ENCODE data around the gene DNAJA3. TPM values are rescaled to one million over a fixed set of nuclear protein-coding genes. Genes with fewer than 3 reads are reported as not detected.

The DNAJA3 gene
- total and polyA plus RNA-seq, 2 of the 4 experiments (the other 2 are of a cell fraction), result 38.0 to 40.2 TPM

GRCh38 chr16:4433914-4434787 is 8.5 kb downstream of the DNAJA3 start:
- Histone ChIP-seq H3K79me1 (ENCODE audit: low read depth in 1 of 2, low read length in 2 of 2) (peaks cover 27 to 42% of the 10 kb centered on the region in 2 experiments), H2BK120ac (ENCODE audit: low read depth, low read length) (no peak overlapping the region), H3K23ac (ENCODE audit: low read depth, low read length) (no peak overlapping the region), H4K91ac (ENCODE audit: insufficient read depth, low read depth, low read length) (no peak overlapping the region), H2BK5ac (ENCODE audit: low read depth, low read length, poor library complexity, severe bottlenecking) (no peak overlapping the region), H2AK5ac (ENCODE audit: low read depth, low read length) (no peak overlapping the region), H3K4me2 (ENCODE audit: low read depth, low read length) (no peak overlapping the region), H3K4ac (ENCODE audit: low read depth, low read length) (no peak overlapping the region), H3K27ac (ENCODE audit: insufficient read depth, low read length) (no peak overlapping the region), H4K8ac (ENCODE audit: low read depth in 2 of 2, low read length in 2 of 2) (no peak overlapping the region; a peak in 1 of 4 replicates), H3K4me3 (ENCODE audit: insufficient read depth, low read depth, low read length) (no peak overlapping the region), H4K20me1 (ENCODE audit: insufficient read depth, low read length) (peaks cover 4% of the 10 kb centered on the region; the same call in 1 of the 2 replicates), H3K14ac (replicated peaks; ENCODE audit: low read depth, low read length) (no peak overlapping the region), H3K9ac (ENCODE audit: low read depth, low read length) (no peak overlapping the region), H3K18ac (ENCODE audit: low read depth, low read length) (no peak overlapping the region), H2BK15ac (ENCODE audit: low read depth, low read length) (no peak overlapping the region), H2BK20ac (ENCODE audit: low read depth, low read length) (no peak overlapping the region), H2AFZ (replicated peaks; ENCODE audit: low read length, poor library complexity) (no peak overlapping the region), H3K56ac (ENCODE audit: extremely low read depth, insufficient read depth, low read length) (no peak overlapping the region), H2AK9ac (replicated peaks; ENCODE audit: low read depth, low read length, poor library complexity) (no peak overlapping the region), H3K36me3 (ENCODE audit: control insufficient read depth, insufficient read depth, low read length) (peaks cover 26% of the 10 kb centered on the region), H3K9me1 (ENCODE audit: insufficient read depth, low read length) (no peaks in the 10 kb centered on the region), H3K9me3 (ENCODE audit: control insufficient read depth, insufficient read depth, low read length) (no peaks in the 10 kb centered on the region), H4K5ac (ENCODE audit: low read depth, low read length) (peak overlapping the region; percentile 11; the same call in 1 of the 2 replicates), H3K4me1 (ENCODE audit: control insufficient read depth, insufficient read depth, low read length) (peaks cover 5% of the 10 kb centered on the region), H3K27me3 (ENCODE audit: control insufficient read depth, insufficient read depth, low read length) (no peaks in the 10 kb centered on the region)
- in situ Hi-C loops (cut with MboI; ENCODE audit: low sequenced_read_pairs) (no loop called here), intact Hi-C loops (cut with micrococcal nuclease) (no loop called here), dilution Hi-C loops (cut with HindIII; ENCODE audit: low sequenced_read_pairs, unreplicated experiment) (no loop called here)
- TF ChIP-seq RFX5 (IDR thresholded peaks at IDR 0.05; ENCODE audit: low read depth, low read length) (no peak), SMC3 (IDR thresholded peaks at IDR 0.05; ENCODE audit: low read depth, low read length) (no peak), MXI1 (IDR thresholded peaks at IDR 0.05; ENCODE audit: borderline replicate concordance, low read depth, low read length) (no peak), MAFK (IDR thresholded peaks at IDR 0.05; ENCODE audit: low read depth, low read length) (no peak), POLR2A (IDR thresholded peaks at IDR 0.05; ENCODE audit: low read depth, low read length) (no peak), CTCF (conservative IDR thresholded peaks at IDR 0.05; ENCODE audit: low read depth, low read length) (no peak), MAZ (IDR thresholded peaks at IDR 0.05; ENCODE audit: borderline replicate concordance, low read depth, low read length) (no peak), FOS (IDR thresholded peaks at IDR 0.05; ENCODE audit: low read depth, low read length) (no peak), ELK1 (IDR thresholded peaks at IDR 0.05; ENCODE audit: borderline replicate concordance, low read depth, low read length) (no peak), BHLHE40 (IDR thresholded peaks at IDR 0.05; ENCODE audit: low read depth, low read length) (no peak), NFE2L2 (IDR thresholded peaks at IDR 0.05; ENCODE audit: low read depth, low read length) (no peak), CHD1 (IDR thresholded peaks at IDR 0.05; ENCODE audit: low read depth, low read length) (no peak)
- ATAC-seq (ENCODE audit: low read depth) (no peak), DNase-seq (no peak)
- ChIA-PET POLR2A (ENCODE audit: unreplicated experiment) (no interaction called here), CTCF (no interaction called here)
- BruUV-seq (replicated peaks), result no TSS peak
- 96% methylated on average over 5 of the region's 12 CpGs; no CpG with 5 or more reads in 1 of the 2 experiments for WGBS, 2 experiments (ENCODE audit: extremely low coverage in 2 of 2, insufficient read length in 1 of 2)
